Small intestine (tissue), 7 donors: ENCODE results near the gene GRIPAP1. TPM values are rescaled to one million over a fixed set of nuclear protein-coding genes. Genes with fewer than 3 reads are reported as not detected.

Experiments used
- DNase-seq, 2 donors: peaks; one replicate each; pipeline versions ENCODE4 v3.0.0 to v3.0.0-alpha.2; 2013
- FAIRE-seq: peaks from 2 replicates; lab custom pipeline; 2012; peaks lifted over from hg19 to GRCh38; lab: Jason Lieb, UNC
- H3K27ac ChIP-seq, 3 donors: one replicate each; pipeline ENCODE4 v1.5.1; 2013; ENCODE audit warnings: low read length in 2 of 3, mild to moderate bottlenecking in 2 of 3, control low read depth in 1 of 3, inconsistent platforms in 1 of 3, low read depth in 1 of 3, moderate library complexity in 1 of 3
- H3K27me3 ChIP-seq, 3 donors: one replicate each; pipeline ENCODE4 v1.6.1; 2013; ENCODE audit warnings: low read length in 3 of 3, inconsistent platforms in 1 of 3; ENCODE audit not compliant: control insufficient read depth in 3 of 3, insufficient read depth in 3 of 3
- H3K36me3 ChIP-seq, 3 donors: one replicate each; pipeline ENCODE4 v1.6.1; 2013; ENCODE audit warnings: low read length in 3 of 3, inconsistent platforms in 1 of 3, low read depth in 1 of 3, mild to moderate bottlenecking in 1 of 3, moderate library complexity in 1 of 3; ENCODE audit not compliant: control insufficient read depth in 3 of 3, insufficient read depth in 2 of 3
- H3K4me1 ChIP-seq, 3 donors: one replicate each; pipeline ENCODE4 v1.6.1; 2013; ENCODE audit warnings: low read length in 2 of 3, inconsistent platforms in 1 of 3, low read depth in 1 of 3, mild to moderate bottlenecking in 1 of 3, moderate library complexity in 1 of 3; ENCODE audit not compliant: control insufficient read depth in 3 of 3, insufficient read depth in 2 of 3
- H3K4me3 ChIP-seq, 3 donors: one replicate each; pipeline ENCODE4 v1.5.1; 2013; ENCODE audit warnings: low read length in 3 of 3, control low read depth in 1 of 3, inconsistent platforms in 1 of 3, low read depth in 1 of 3, mild to moderate bottlenecking in 1 of 3, moderate library complexity in 1 of 3
- H3K9me3 ChIP-seq, 2 donors: one replicate each; pipeline ENCODE4 v1.6.1; 2013; ENCODE audit warnings: low read depth in 1 of 2, low read length in 1 of 2; ENCODE audit not compliant: control insufficient read depth in 2 of 2, insufficient read depth in 1 of 2
- WGBS, 3 donors: extraction: QIAGEN DNeasy Blood & Tissue Kit; methylation state at CpG; one replicate each; pipeline ENCODE4 v1.1.7; 2013; 5-methylcytosine and 5-hydroxymethylcytosine counted together
- polyA plus RNA-seq, 4 donors: library from polyadenylated mRNA; stranded (reverse) in 3 of 4; unstranded in 1 of 4; fragments of 200-250 nt in 3 of 4; fragments of 120-200 nt in 1 of 4; gene quantifications; one replicate each; pipeline versions ENCODE4 v1.2.1 to v1.2.3, GENCODE V29; 2013
- donor health status: healthy with polysubstance abuse.
- donor health status: control.
- donor health status: control.
- donor health status: Bipolar disorder and iron deficiency.
- donor health status: healthy.

The GRIPAP1 gene
- polyA plus RNA-seq, 4 donors, result 18.1 to 43.1 (median 26.5) TPM

- DNase-seq (no peak), FAIRE-seq (no peak)
- Histone ChIP-seq H3K4me3 (no peak overlapping the region), H3K9me3 (no peaks in the 10 kb centered on the region), H3K27ac (no peak overlapping the region), H3K36me3 (peaks cover 0 to 17% (median 0%) of the 10 kb centered on the region in 3 donors), H3K4me1 (peaks cover 0 to 4% (median 0%) of the 10 kb centered on the region in 3 donors), H3K27me3 (no peaks in the 10 kb centered on the region)
- 85 to 96% (median 93%) methylated on average over 2 to 4 of the region's 4 CpGs for WGBS, 3 donors
Observed at GRCh38 chrX:49000636-49001035, 1.4 kb downstream of the GRIPAP1 start.

GRCh38 chrX:48999030-48999429 lies 3.0 kb downstream of the GRIPAP1 start:
- FAIRE-seq (no peak), DNase-seq (no peak)
- 85 to 91% (median 87%) methylated on average over 5 of the region's 5 CpGs for WGBS, 3 donors
- H3K4me1 ChIP-seq, result peaks cover 0 to 4% (median 0%) of the 10 kb centered on the region in 3 donors
- H3K27ac ChIP-seq, result no peak overlapping the region
- no peaks in the 10 kb centered on the region for H3K9me3 ChIP-seq
- H3K4me3 ChIP-seq, result no peak overlapping the region
- no peaks in the 10 kb centered on the region for H3K27me3 ChIP-seq
- H3K36me3 ChIP-seq, result peaks cover 0 to 21% (median 0%) of the 10 kb centered on the region in 3 donors

GRCh38 chrX:48998391-48998790 lies 3.7 kb downstream of the GRIPAP1 start:
- WGBS, 3 donors, result 89 to 92% (median 90%) methylated on average over 4 of the region's 4 CpGs
- DNase-seq (no peak), FAIRE-seq (no peak)
- no peak overlapping the region for H3K27ac ChIP-seq
- peaks cover 0 to 4% (median 0%) of the 10 kb centered on the region in 3 donors for H3K4me1 ChIP-seq
- no peaks in the 10 kb centered on the region for H3K9me3 ChIP-seq
- no peak overlapping the region for H3K4me3 ChIP-seq
- peaks cover 0 to 23% (median 0%) of the 10 kb centered on the region in 3 donors for H3K36me3 ChIP-seq
- H3K27me3 ChIP-seq, result no peaks in the 10 kb centered on the region

GRCh38 chrX:48997865-48998264 lies 4.2 kb downstream of the GRIPAP1 start:
- no peak for FAIRE-seq
- 50 to 83% (median 76%) methylated on average over 1 of the region's 1 CpG for WGBS, 3 donors
- H3K27me3 ChIP-seq, result no peaks in the 10 kb centered on the region

DNA sequence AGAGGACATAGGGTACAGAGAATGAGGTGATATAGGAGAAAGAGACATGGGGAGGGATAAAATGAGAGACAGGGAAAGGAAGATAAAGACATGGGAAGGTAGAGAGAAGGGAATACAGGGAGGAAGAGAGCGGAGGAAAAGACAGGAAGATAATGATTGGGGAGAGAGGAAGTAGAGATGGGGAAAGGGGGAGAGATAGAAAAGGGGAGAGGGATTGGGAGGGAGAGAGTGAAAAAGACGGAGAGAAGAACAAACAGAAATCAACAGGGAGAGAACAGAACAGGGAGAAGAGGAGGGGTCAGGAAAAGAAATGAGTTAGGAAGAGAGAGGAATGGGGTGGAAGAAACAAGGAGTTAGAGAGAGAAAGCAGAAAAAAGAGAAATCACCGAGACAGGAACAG lies 4.6 kb downstream of the GRIPAP1 start:
- Histone ChIP-seq H3K27ac (no peak overlapping the region), H3K9me3 (no peaks in the 10 kb centered on the region), H3K4me3 (no peak overlapping the region), H3K27me3 (no peaks in the 10 kb centered on the region), H3K4me1 (peaks cover 0 to 4% (median 0%) of the 10 kb centered on the region in 3 donors), H3K36me3 (peaks cover 0 to 29% (median 0%) of the 10 kb centered on the region in 3 donors)
- WGBS, 3 donors, result 81 to 94% (median 89%) methylated on average over 3 of the region's 3 CpGs
- no peak for FAIRE-seq
- no peak for DNase-seq

More at GRCh38 chrX:48997865-48998264, 4.2 kb downstream of the GRIPAP1 start:
- no peaks in the 10 kb centered on the region for H3K9me3 ChIP-seq
- H3K4me1 ChIP-seq, result peaks cover 0 to 4% (median 0%) of the 10 kb centered on the region in 3 donors
- H3K27ac ChIP-seq, result no peak overlapping the region
- peaks cover 0 to 27% (median 0%) of the 10 kb centered on the region in 3 donors for H3K36me3 ChIP-seq
- no peak for DNase-seq
- no peak overlapping the region for H3K4me3 ChIP-seq

DNA sequence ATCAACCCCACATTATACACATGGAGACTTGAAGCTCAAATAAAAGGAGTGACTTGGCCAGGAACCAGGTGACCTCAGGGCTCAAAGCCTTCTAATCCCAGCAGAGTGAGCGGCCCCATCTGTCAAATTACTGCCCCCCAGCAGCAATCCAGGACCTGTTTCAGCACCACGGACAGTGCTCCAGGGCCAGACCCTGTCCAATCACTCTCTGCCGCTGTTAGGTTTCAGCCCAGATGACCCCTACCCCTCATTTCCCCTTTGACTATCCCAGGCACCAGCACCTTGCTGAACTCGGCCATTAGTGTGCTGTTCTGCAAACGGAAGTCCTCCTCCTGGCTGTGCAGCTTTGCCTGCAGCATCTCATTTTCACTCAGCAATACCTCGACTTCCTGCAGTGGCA lies 5.1 kb downstream of the GRIPAP1 start:
- peaks cover 0 to 32% (median 0%) of the 10 kb centered on the region in 3 donors for H3K36me3 ChIP-seq
- FAIRE-seq (no peak), DNase-seq (no peak)
- no peak overlapping the region for H3K27ac ChIP-seq
- H3K9me3 ChIP-seq, result no peaks in the 10 kb centered on the region
- H3K27me3 ChIP-seq, result no peaks in the 10 kb centered on the region
- no peak overlapping the region for H3K4me3 ChIP-seq
- peaks cover 0 to 4% (median 0%) of the 10 kb centered on the region in 3 donors for H3K4me1 ChIP-seq
- WGBS, 3 donors, result 71 to 85% (median 76%) methylated on average over 5 to 6 of the region's 6 CpGs

- no peak overlapping the region for H3K4me3 ChIP-seq
- H3K4me1 ChIP-seq, result no peaks in the 10 kb centered on the region
- no peaks in the 10 kb centered on the region for H3K27me3 ChIP-seq
- DNase-seq, result no peak
- FAIRE-seq, result no peak
- H3K36me3 ChIP-seq, result peaks cover 0 to 56% (median 11%) of the 10 kb centered on the region in 3 donors
- no peak overlapping the region for H3K27ac ChIP-seq
- H3K9me3 ChIP-seq, result no peaks in the 10 kb centered on the region
Observed at GRCh38 chrX:48992341-48992740, 9.7 kb downstream of the GRIPAP1 start.

GRCh38 chrX:48989483-48989882 lies 12.6 kb downstream of the GRIPAP1 start:
- no peaks in the 10 kb centered on the region for H3K27me3 ChIP-seq
- no peak for DNase-seq
- FAIRE-seq, result no peak
- H3K4me3 ChIP-seq, result no peak overlapping the region
- H3K27ac ChIP-seq, result no peak overlapping the region
- peaks cover 0 to 51% (median 11%) of the 10 kb centered on the region in 3 donors for H3K36me3 ChIP-seq
- no peaks in the 10 kb centered on the region for H3K9me3 ChIP-seq
- H3K4me1 ChIP-seq, result no peaks in the 10 kb centered on the region
- WGBS, 3 donors, result 81 to 86% (median 81%) methylated on average over 4 of the region's 4 CpGs

DNA sequence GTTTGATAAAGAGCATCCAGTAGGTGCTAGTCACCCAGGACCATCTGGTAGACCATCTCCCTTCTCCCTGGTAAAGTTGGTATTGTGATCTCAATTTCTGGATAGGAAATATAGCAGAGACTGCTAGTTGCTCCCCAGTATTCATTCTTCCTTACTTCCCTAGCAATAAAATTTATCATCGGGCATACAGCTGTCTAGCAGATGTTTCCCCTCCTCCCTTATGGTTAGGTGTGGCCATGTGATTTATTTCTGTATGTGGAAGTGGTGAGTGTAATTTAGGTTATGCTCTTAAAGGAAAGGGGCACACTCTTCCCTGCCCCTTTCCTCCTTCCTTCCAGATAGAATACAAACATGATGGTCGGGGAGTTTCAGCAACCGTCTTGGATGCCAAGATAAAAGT lies 18.2 kb downstream of the GRIPAP1 start:
- 73 to 80% (median 74%) methylated on average over 3 of the region's 3 CpGs for WGBS, 3 donors
- Histone ChIP-seq H3K4me3 (no peak overlapping the region), H3K36me3 (peaks cover 4 to 48% (median 4%) of the 10 kb centered on the region in 3 donors), H3K4me1 (no peaks in the 10 kb centered on the region), H3K9me3 (no peaks in the 10 kb centered on the region), H3K27ac (no peak overlapping the region), H3K27me3 (no peaks in the 10 kb centered on the region)
- FAIRE-seq (no peak), DNase-seq (no peak)
